ENCODE results near the gene GFI1. TPM values are rescaled to one million over a fixed set of nuclear protein-coding genes. Genes with fewer than 3 reads are reported as not detected.
"Not testable (repeated sequence)": the region's sequence is repeated elsewhere in the genome, so short reads cannot be mapped to it uniquely, and the experiment has no call there.

GFI1 gene
- total and polyA plus RNA-seq, 5 donors, result 0.18 to 0.59 (median 0.37) TPM; not detected in 1

- whole genome bisulfite sequencing, result 93% methylated on average over 9 of the region's 9 CpGs
- ATAC-seq, result no peak
- Histone ChIP-seq H3K4me3 (ENCODE audit: low read length) (no peak overlapping the region), H3K9me3 (ENCODE audit: control insufficient read depth, low read length) (no peaks in the 10 kb centered on the region), H3K27me3 (ENCODE audit: control insufficient read depth, insufficient read depth) (no peaks in the 10 kb centered on the region), H3K27ac (ENCODE audit: low read length) (no peak overlapping the region), H3K4me1 (ENCODE audit: control insufficient read depth, insufficient read depth, low read length) (no peaks in the 10 kb centered on the region)
- intact Hi-C loops (cut with DNase I), result no loop called here
- no peak for DNase-seq
Measured at GRCh38 chr1:92441316-92441696, 45.4 kb downstream of the GFI1 start.

GRCh38 chr1:92439291-92439690 is 47.4 kb downstream of the GFI1 start:
- Histone ChIP-seq H3K27me3 (ENCODE audit: control insufficient read depth, insufficient read depth) (no peaks in the 10 kb centered on the region), H3K27ac (ENCODE audit: low read length) (no peak overlapping the region), H3K4me1 (ENCODE audit: control insufficient read depth, insufficient read depth, low read length) (no peaks in the 10 kb centered on the region), H3K9me3 (ENCODE audit: control insufficient read depth, low read length) (no peaks in the 10 kb centered on the region), H3K4me3 (ENCODE audit: low read length) (no peak overlapping the region)
- intact Hi-C loops (cut with DNase I), result no loop called here
- WGBS, result 95% methylated on average over 1 of the region's 1 CpG
- DNase-seq, result no peak
- no peak for ATAC-seq

GRCh38 chr1:92434572-92434971 is 52.2 kb downstream of the GFI1 start:
- DNase-seq; H3K4me3 ChIP-seq (ENCODE audit: low read length); H3K27ac ChIP-seq (ENCODE audit: low read length); H3K4me1 ChIP-seq (ENCODE audit: control insufficient read depth, insufficient read depth, low read length); intact Hi-C loops (cut with DNase I); H3K9me3 ChIP-seq (ENCODE audit: control insufficient read depth, low read length); H3K27me3 ChIP-seq (ENCODE audit: control insufficient read depth, insufficient read depth); ATAC-seq: not testable (repeated sequence)
- 71% methylated on average over 1 of the region's 1 CpG for WGBS

GRCh38 chr1:92430030-92430429 is 56.7 kb downstream of the GFI1 start:
- whole genome bisulfite sequencing, result 80% methylated on average over 1 of the region's 1 CpG
- Histone ChIP-seq H3K9me3 (ENCODE audit: control insufficient read depth, low read length) (no peaks in the 10 kb centered on the region), H3K27ac (ENCODE audit: low read length) (no peak overlapping the region), H3K27me3 (ENCODE audit: control insufficient read depth, insufficient read depth) (no peaks in the 10 kb centered on the region), H3K4me1 (ENCODE audit: control insufficient read depth, insufficient read depth, low read length) (no peaks in the 10 kb centered on the region), H3K4me3 (ENCODE audit: low read length) (no peak overlapping the region)
- intact Hi-C loops (cut with DNase I), result no loop called here
- no peak for DNase-seq
- no peak for ATAC-seq

GRCh38 chr1:92425617-92426016 is 61.1 kb downstream of the GFI1 start:
- intact Hi-C loops (cut with DNase I), result no loop called here
- DNase-seq (no peak), ATAC-seq (no peak)
- Histone ChIP-seq H3K9me3 (ENCODE audit: control insufficient read depth, low read length) (no peaks in the 10 kb centered on the region), H3K4me1 (ENCODE audit: control insufficient read depth, insufficient read depth, low read length) (no peaks in the 10 kb centered on the region), H3K27ac (ENCODE audit: low read length) (no peak overlapping the region), H3K27me3 (ENCODE audit: control insufficient read depth, insufficient read depth) (no peaks in the 10 kb centered on the region), H3K4me3 (ENCODE audit: low read length) (no peak overlapping the region)
- 68% methylated on average over 2 of the region's 2 CpGs for WGBS

Other genes with a start within 250 kb of the GFI1 start
- gene GLMN, start 187.9 kb downstream of the GFI1 start, total RNA-seq, result 1 to 10 TPM; 6.3 to 6.9 (median 6.6) TPM
- 6.9 TPM for gene GLMN, start 187.9 kb downstream of the GFI1 start, polyA plus RNA-seq
- 10 to 100 TPM; 23.0 to 31.1 (median 27.3) TPM for gene RPAP2, start 187.9 kb downstream of the GFI1 start, total RNA-seq
- gene RPAP2, start 187.9 kb downstream of the GFI1 start, polyA plus RNA-seq, result 9.0 TPM